CD4-positive, alpha-beta T cell treated with Interleukin-15 for 4 hours (primary cell): ENCODE data around the gene SPDYE6.
"Not testable (repeated sequence)": the region's sequence is repeated elsewhere in the genome, so short reads cannot be mapped to it uniquely, and the experiment has no call there.

Source experiments
- DNase-seq: peaks from one replicate; pipeline ENCODE4 v3.0.0-alpha.2; 2020; ENCODE audit warnings: low spot score

SPDYE6 gene

GRCh38 chr7:102356344-102356743 lies at the start of gene SPDYE6:
TSS of gene SPDYE6 (minus strand) at chr7:102356444. CDS start at chr7:102356023, 421 bp downstream.
- not testable (repeated sequence) for DNase-seq

GRCh38 chr7:102404862-102405188 lies 48.6 kb upstream of the SPDYE6 start:
- not testable (repeated sequence) for DNase-seq

GRCh38 chr7:102404005-102404861 lies 48.0 kb upstream of the SPDYE6 start:
- DNase-seq: peak; percentile 70

- no peak for DNase-seq
Observed at GRCh38 chr7:102403563-102403962, 47.3 kb upstream of the SPDYE6 start.

GRCh38 chr7:102400360-102400759 lies 44.1 kb upstream of the SPDYE6 start:
- no peak for DNase-seq

- DNase-seq: no peak
Observed at GRCh38 chr7:102398543-102398942, 42.3 kb upstream of the SPDYE6 start.

GRCh38 chr7:102396710-102397019 lies 40.4 kb upstream of the SPDYE6 start:
- DNase-seq: no peak

- peak; percentile 88 for DNase-seq
Observed at GRCh38 chr7:102395873-102396709, 39.8 kb upstream of the SPDYE6 start, which contains the start of gene PRKRIP1. TSS of gene PRKRIP1 (plus strand) at chr7:102396363. CDS start at chr7:102396412, 49 bp downstream.

GRCh38 chr7:102395592-102395872 lies 39.3 kb upstream of the SPDYE6 start:
- DNase-seq: no peak

- no peak for DNase-seq
Observed at GRCh38 chr7:102393467-102393866, 37.2 kb upstream of the SPDYE6 start.

GRCh38 chr7:102392330-102392729 lies 36.1 kb upstream of the SPDYE6 start:
- no peak for DNase-seq

- DNase-seq: peak; percentile 66
Observed at GRCh38 chr7:102390697-102391484, 34.6 kb upstream of the SPDYE6 start.

- no peak for DNase-seq
Observed at GRCh38 chr7:102389810-102390209, 33.6 kb upstream of the SPDYE6 start.

- no peak for DNase-seq
Observed at GRCh38 chr7:102387064-102387463, 30.8 kb upstream of the SPDYE6 start.

GRCh38 chr7:102381696-102382425 lies 25.6 kb upstream of the SPDYE6 start:
- not testable (repeated sequence) for DNase-seq

- DNase-seq: not testable (repeated sequence)
Observed at GRCh38 chr7:102380837-102381236, 24.6 kb upstream of the SPDYE6 start.

GRCh38 chr7:102376964-102377466 lies 20.8 kb upstream of the SPDYE6 start:
- DNase-seq: no peak

- DNase-seq: not testable (repeated sequence)
Observed at GRCh38 chr7:102372796-102373195, 16.6 kb upstream of the SPDYE6 start.

- not testable (repeated sequence) for DNase-seq
Observed at GRCh38 chr7:102370038-102370437, 13.8 kb upstream of the SPDYE6 start.

GRCh38 chr7:102365390-102365789 lies 9.1 kb upstream of the SPDYE6 start:
- not testable (repeated sequence) for DNase-seq

GRCh38 chr7:102364394-102364886 lies 8.2 kb upstream of the SPDYE6 start:
- not testable (repeated sequence) for DNase-seq
